ENCODE measurements around the gene KDM2B.

KDM2B gene

GRCh38 chr12:121535150-121536053, 45.4 kb downstream of the KDM2B start:
- Histone ChIP-seq H3K9ac (ENCODE audit: low read depth, low read length) (no peak overlapping the region), H3K4me1 (ENCODE audit: insufficient read depth, low read length) (peaks cover 10% of the 10 kb centered on the region), H3K79me2 (ENCODE audit: insufficient read depth, low read length) (peaks cover 21% of the 10 kb centered on the region), H3K4me3 (ENCODE audit: low read depth in 1 of 2, low read length in 2 of 2) (no peak overlapping the region), H3K27ac (ENCODE audit: low read length) (no peak overlapping the region), H2AFZ (ENCODE audit: low read depth, low read length) (no peak overlapping the region), H4K20me1 (ENCODE audit: insufficient read depth, low read length) (peaks cover 27% of the 10 kb centered on the region), H3K36me3 (ENCODE audit: insufficient read depth, low read length) (peaks cover 64% of the 10 kb centered on the region), H3K27me3 (ENCODE audit: insufficient read depth, low read length, poor library complexity) (no peaks in the 10 kb centered on the region), H3K9me3 (ENCODE audit: insufficient read depth, low read length, severe bottlenecking) (no peaks in the 10 kb centered on the region), H3K4me2 (ENCODE audit: insufficient read depth, low read length) (no peak overlapping the region)
- TF ChIP-seq EZH2 (IDR thresholded peaks at IDR 0.05; ENCODE audit: borderline replicate concordance, low read depth, low read length, severe bottlenecking): no peak
- no peak for TF ChIP-seq CTCF (IDR thresholded peaks at IDR 0.05; ENCODE audit: borderline replicate concordance, extremely low read depth, low read length, poor library complexity, severe bottlenecking)
- ATAC-seq (ENCODE audit: insufficient read depth, low read depth) (no peak), DNase-seq (no peak)

GRCh38 chr12:121534495-121535148, 46.2 kb downstream of the KDM2B start:
- H3K9ac ChIP-seq (ENCODE audit: low read depth, low read length): no peak overlapping the region
- TF ChIP-seq CTCF (IDR thresholded peaks at IDR 0.05; ENCODE audit: borderline replicate concordance, extremely low read depth, low read length, poor library complexity, severe bottlenecking): no peak
- TF ChIP-seq EZH2 (IDR thresholded peaks at IDR 0.05; ENCODE audit: borderline replicate concordance, low read depth, low read length, severe bottlenecking): no peak
- no peak for DNase-seq
- H3K27me3 ChIP-seq (ENCODE audit: insufficient read depth, low read length, poor library complexity): no peaks in the 10 kb centered on the region
- no peak overlapping the region for H3K4me2 ChIP-seq (ENCODE audit: insufficient read depth, low read length)
- H3K4me3 ChIP-seq (ENCODE audit: low read depth in 1 of 2, low read length in 2 of 2): no peak overlapping the region
- H3K4me1 ChIP-seq (ENCODE audit: insufficient read depth, low read length): peaks cover 10% of the 10 kb centered on the region
- no peak for ATAC-seq (ENCODE audit: insufficient read depth, low read depth)
- no peaks in the 10 kb centered on the region for H3K9me3 ChIP-seq (ENCODE audit: insufficient read depth, low read length, severe bottlenecking)
- peaks cover 57% of the 10 kb centered on the region for H3K36me3 ChIP-seq (ENCODE audit: insufficient read depth, low read length)
- H3K79me2 ChIP-seq (ENCODE audit: insufficient read depth, low read length): peaks cover 14% of the 10 kb centered on the region
- H4K20me1 ChIP-seq (ENCODE audit: insufficient read depth, low read length): peaks cover 21% of the 10 kb centered on the region
- H3K27ac ChIP-seq (ENCODE audit: low read length): no peak overlapping the region
- no peak overlapping the region for H2AFZ ChIP-seq (ENCODE audit: low read depth, low read length)

- peaks cover 57% of the 10 kb centered on the region for H3K36me3 ChIP-seq (ENCODE audit: insufficient read depth, low read length)
- H3K4me3 ChIP-seq (ENCODE audit: low read depth in 1 of 2, low read length in 2 of 2): no peak overlapping the region
- H3K27ac ChIP-seq (ENCODE audit: low read length): no peak overlapping the region
- no peak for ATAC-seq (ENCODE audit: insufficient read depth, low read depth)
- no peak overlapping the region for H2AFZ ChIP-seq (ENCODE audit: low read depth, low read length)
- no peak overlapping the region for H3K9ac ChIP-seq (ENCODE audit: low read depth, low read length)
- peaks cover 10% of the 10 kb centered on the region for H3K4me1 ChIP-seq (ENCODE audit: insufficient read depth, low read length)
- no peak for DNase-seq
- peaks cover 9% of the 10 kb centered on the region for H3K79me2 ChIP-seq (ENCODE audit: insufficient read depth, low read length)
- no peak for TF ChIP-seq CTCF (IDR thresholded peaks at IDR 0.05; ENCODE audit: borderline replicate concordance, extremely low read depth, low read length, poor library complexity, severe bottlenecking)
- TF ChIP-seq EZH2 (IDR thresholded peaks at IDR 0.05; ENCODE audit: borderline replicate concordance, low read depth, low read length, severe bottlenecking): no peak
- no peaks in the 10 kb centered on the region for H3K27me3 ChIP-seq (ENCODE audit: insufficient read depth, low read length, poor library complexity)
- H4K20me1 ChIP-seq (ENCODE audit: insufficient read depth, low read length): peaks cover 21% of the 10 kb centered on the region
- no peaks in the 10 kb centered on the region for H3K9me3 ChIP-seq (ENCODE audit: insufficient read depth, low read length, severe bottlenecking)
- no peak overlapping the region for H3K4me2 ChIP-seq (ENCODE audit: insufficient read depth, low read length)
These were observed 47.3 kb downstream of the KDM2B start for GRCh38 chr12:121533394-121534090.
